Measurements from ENCODE around the gene MEIKIN.

The MEIKIN gene

GRCh38 chr5:131990716-131991115, 45.3 kb upstream of the MEIKIN start:
- H3K4me1 ChIP-seq (ENCODE audit: control insufficient read depth, low read length) = no peaks in the 10 kb centered on the region
- H3K79me2 ChIP-seq (ENCODE audit: control insufficient read depth, low read length) = no peaks in the 10 kb centered on the region
- no peaks in the 10 kb centered on the region for H3K9me3 ChIP-seq (ENCODE audit: control insufficient read depth, insufficient read depth, low read length)
- H3K36me3 ChIP-seq (ENCODE audit: control insufficient read depth, low read length) = no peaks in the 10 kb centered on the region
- H3K27ac ChIP-seq (ENCODE audit: low read depth, low read length) = no peak overlapping the region
- TF ChIP-seq CTCF (IDR thresholded peaks at IDR 0.05; ENCODE audit: low read depth, low read length, poor library complexity, severe bottlenecking) (no peak), EZH2phosphoT487 (IDR thresholded peaks at IDR 0.05; ENCODE audit: borderline replicate concordance, low read length) (no peak)
- no peaks in the 10 kb centered on the region for H4K20me1 ChIP-seq (ENCODE audit: control insufficient read depth, insufficient read depth, low read depth, low read length)
- H3F3A ChIP-seq (ENCODE audit: control insufficient read depth, insufficient read depth) = no peaks in the 10 kb centered on the region
- no peak overlapping the region for H3K4me2 ChIP-seq (ENCODE audit: low read length)
- no peaks in the 10 kb centered on the region for H3K27me3 ChIP-seq (ENCODE audit: control insufficient read depth, low read length)
- no peak overlapping the region for H3K4me3 ChIP-seq (ENCODE audit: low read length)
- H3K9me2 ChIP-seq (replicated peaks; ENCODE audit: control insufficient read depth, low read length) = no peaks in the 10 kb centered on the region

DNA sequence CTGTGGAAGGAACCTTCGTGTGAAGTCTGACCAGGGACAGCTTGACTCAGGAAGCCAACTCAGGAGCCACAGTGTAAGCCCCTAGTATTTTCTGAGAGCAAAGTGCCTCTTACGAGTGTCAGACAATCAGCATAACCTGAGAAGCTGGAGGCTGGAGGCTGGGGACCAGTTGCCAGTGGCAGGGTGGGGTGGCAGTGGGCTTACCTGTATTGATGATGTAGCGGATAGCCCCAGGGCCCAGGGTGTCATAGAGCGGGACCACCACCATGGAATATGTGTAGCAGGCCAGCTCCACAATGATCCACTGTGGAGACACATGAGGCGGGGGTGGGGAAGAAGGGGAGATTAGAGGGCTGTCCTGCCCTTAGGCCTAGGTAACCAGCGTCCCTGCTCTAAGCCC, 43.1 kb upstream of the MEIKIN start:
- no peak for TF ChIP-seq EZH2phosphoT487 (IDR thresholded peaks at IDR 0.05; ENCODE audit: borderline replicate concordance, low read length)
- no peak for TF ChIP-seq CTCF (IDR thresholded peaks at IDR 0.05; ENCODE audit: low read depth, low read length, poor library complexity, severe bottlenecking)
- Histone ChIP-seq H3K9me3 (ENCODE audit: control insufficient read depth, insufficient read depth, low read length) (no peaks in the 10 kb centered on the region), H3K36me3 (ENCODE audit: control insufficient read depth, low read length) (no peaks in the 10 kb centered on the region), H3K4me2 (ENCODE audit: low read length) (no peak overlapping the region), H3K79me2 (ENCODE audit: control insufficient read depth, low read length) (no peaks in the 10 kb centered on the region), H3K4me3 (ENCODE audit: low read length) (no peak overlapping the region), H3K27me3 (ENCODE audit: control insufficient read depth, low read length) (no peaks in the 10 kb centered on the region), H4K20me1 (ENCODE audit: control insufficient read depth, insufficient read depth, low read depth, low read length) (no peaks in the 10 kb centered on the region), H3K4me1 (ENCODE audit: control insufficient read depth, low read length) (no peaks in the 10 kb centered on the region), H3K27ac (ENCODE audit: low read depth, low read length) (no peak overlapping the region), H3K9me2 (replicated peaks; ENCODE audit: control insufficient read depth, low read length) (no peaks in the 10 kb centered on the region), H3F3A (ENCODE audit: control insufficient read depth, insufficient read depth) (no peaks in the 10 kb centered on the region)

GRCh38 chr5:131987251-131987650, 41.8 kb upstream of the MEIKIN start:
- Histone ChIP-seq H3K9me2 (replicated peaks; ENCODE audit: control insufficient read depth, low read length) (no peaks in the 10 kb centered on the region), H3K36me3 (ENCODE audit: control insufficient read depth, low read length) (no peaks in the 10 kb centered on the region), H4K20me1 (ENCODE audit: control insufficient read depth, insufficient read depth, low read depth, low read length) (no peaks in the 10 kb centered on the region), H3K9me3 (ENCODE audit: control insufficient read depth, insufficient read depth, low read length) (no peaks in the 10 kb centered on the region), H3K4me2 (ENCODE audit: low read length) (no peak overlapping the region), H3K4me1 (ENCODE audit: control insufficient read depth, low read length) (no peaks in the 10 kb centered on the region), H3F3A (ENCODE audit: control insufficient read depth, insufficient read depth) (no peaks in the 10 kb centered on the region), H3K27ac (ENCODE audit: low read depth, low read length) (no peak overlapping the region), H3K79me2 (ENCODE audit: control insufficient read depth, low read length) (no peaks in the 10 kb centered on the region), H3K4me3 (ENCODE audit: low read length) (no peak overlapping the region), H3K27me3 (ENCODE audit: control insufficient read depth, low read length) (no peaks in the 10 kb centered on the region)
- TF ChIP-seq EZH2phosphoT487 (IDR thresholded peaks at IDR 0.05; ENCODE audit: borderline replicate concordance, low read length) (no peak), CTCF (IDR thresholded peaks at IDR 0.05; ENCODE audit: low read depth, low read length, poor library complexity, severe bottlenecking) (no peak)
